GM12874 (cell line): ENCODE data around the gene CNST.

Source experiments
- TF ChIP-seq, protein P1 (sequence below): IDR thresholded peaks from 2 replicates; pipeline ENCODE4 v1.5.1; 2011; ENCODE audit warnings: low read depth, mild to moderate bottlenecking, control low read depth, low read length, moderate library complexity; ENCODE audit not compliant: insufficient read depth

The CNST gene, protein sequence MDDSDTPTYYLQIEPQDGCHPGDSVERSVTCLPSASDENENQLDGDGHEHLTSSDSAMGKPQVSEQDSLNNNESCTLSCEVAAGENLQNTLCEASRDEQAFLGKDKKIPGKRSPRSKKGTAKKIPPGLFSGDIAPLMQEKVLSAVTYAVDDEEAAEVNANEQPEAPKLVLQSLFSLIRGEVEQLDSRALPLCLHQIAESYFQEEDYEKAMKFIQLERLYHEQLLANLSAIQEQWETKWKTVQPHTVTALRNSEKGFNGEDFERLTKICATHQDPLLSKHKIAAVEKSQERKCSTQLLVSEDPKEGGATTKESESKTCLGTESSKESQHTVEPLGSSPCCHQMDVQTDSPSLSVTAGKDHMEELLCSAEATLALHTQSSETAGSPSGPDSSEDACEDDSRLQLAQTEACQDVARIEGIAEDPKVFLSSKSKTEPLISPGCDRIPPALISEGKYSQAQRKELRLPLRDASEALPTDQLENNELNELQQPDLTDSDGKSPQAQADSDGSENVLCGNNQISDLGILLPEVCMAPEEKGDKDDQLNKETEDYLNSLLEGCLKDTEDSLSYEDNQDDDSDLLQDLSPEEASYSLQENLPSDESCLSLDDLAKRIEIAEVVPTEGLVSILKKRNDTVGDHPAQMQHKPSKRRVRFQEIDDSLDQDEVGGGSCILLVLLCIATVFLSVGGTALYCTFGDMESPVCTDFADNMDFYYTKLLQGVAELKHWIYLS

DNA sequence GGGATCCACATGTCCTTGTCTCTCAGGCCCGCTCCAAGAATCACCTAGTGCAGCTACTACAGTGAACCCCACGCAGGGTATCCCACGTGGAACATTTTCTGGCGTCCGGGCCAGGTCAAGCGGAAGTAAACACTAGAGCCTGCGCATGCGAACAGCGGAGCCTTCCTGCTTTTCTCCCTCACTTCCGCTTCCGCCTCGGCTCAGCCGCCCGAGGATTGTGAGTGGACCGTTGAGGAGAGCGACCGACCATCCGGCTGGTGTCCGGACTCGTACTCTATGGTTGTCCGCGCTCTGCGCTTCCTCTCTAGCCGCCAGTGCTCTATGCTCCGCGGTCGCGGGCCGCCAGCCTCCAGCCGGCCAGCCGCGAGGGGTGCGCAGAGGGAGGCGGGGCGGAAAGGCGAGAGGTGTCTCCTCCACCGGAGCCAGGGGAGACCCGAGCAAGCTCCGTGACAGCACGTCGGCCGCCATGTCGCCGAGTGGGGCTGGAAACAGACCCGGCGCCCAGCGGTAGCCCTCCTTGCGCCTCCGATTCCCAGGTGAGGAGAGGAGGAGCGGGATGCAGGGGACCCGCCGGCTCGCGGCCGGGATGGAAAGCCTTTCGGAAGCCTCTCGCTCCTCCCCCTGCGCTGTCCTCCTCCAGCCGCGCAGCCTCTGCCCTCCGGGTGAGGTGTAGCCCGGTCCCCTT lies at the start of gene CNST, which contains the start of gene TFB2M:
Gene CNST, plus strand, starts transcription at position 329 of the 685 bp plus-strand sequence. CDS start 25,107 bp downstream, outside the sequence.
Gene TFB2M, minus strand, starts transcription at position 134 of the 685 bp plus-strand sequence. Its CDS starts 123 bp downstream, at position 11.
- TF ChIP-seq, protein P1, sequence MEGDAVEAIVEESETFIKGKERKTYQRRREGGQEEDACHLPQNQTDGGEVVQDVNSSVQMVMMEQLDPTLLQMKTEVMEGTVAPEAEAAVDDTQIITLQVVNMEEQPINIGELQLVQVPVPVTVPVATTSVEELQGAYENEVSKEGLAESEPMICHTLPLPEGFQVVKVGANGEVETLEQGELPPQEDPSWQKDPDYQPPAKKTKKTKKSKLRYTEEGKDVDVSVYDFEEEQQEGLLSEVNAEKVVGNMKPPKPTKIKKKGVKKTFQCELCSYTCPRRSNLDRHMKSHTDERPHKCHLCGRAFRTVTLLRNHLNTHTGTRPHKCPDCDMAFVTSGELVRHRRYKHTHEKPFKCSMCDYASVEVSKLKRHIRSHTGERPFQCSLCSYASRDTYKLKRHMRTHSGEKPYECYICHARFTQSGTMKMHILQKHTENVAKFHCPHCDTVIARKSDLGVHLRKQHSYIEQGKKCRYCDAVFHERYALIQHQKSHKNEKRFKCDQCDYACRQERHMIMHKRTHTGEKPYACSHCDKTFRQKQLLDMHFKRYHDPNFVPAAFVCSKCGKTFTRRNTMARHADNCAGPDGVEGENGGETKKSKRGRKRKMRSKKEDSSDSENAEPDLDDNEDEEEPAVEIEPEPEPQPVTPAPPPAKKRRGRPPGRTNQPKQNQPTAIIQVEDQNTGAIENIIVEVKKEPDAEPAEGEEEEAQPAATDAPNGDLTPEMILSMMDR = no peak

DNA sequence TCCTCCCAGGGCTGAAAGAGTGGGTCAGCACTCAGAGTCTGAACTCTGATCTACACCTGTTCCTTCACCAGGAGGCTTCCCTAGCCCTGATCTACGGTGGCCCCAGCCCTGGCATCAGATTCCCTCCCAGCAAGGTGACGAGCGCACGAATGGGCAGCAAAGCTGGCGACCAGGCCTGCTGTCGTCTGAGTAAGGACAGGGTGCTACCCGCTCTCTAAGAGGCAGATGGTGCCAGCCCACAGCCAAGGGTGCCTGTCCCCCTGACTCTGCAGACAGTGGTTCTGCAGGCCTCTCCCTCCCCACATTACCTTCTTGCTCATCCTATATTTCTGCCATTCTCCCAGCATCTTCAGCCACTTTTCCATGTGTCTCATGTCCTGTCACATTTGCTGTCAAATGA lies 48.9 kb upstream of the CNST start:
- TF ChIP-seq, protein P1 = no peak

DNA sequence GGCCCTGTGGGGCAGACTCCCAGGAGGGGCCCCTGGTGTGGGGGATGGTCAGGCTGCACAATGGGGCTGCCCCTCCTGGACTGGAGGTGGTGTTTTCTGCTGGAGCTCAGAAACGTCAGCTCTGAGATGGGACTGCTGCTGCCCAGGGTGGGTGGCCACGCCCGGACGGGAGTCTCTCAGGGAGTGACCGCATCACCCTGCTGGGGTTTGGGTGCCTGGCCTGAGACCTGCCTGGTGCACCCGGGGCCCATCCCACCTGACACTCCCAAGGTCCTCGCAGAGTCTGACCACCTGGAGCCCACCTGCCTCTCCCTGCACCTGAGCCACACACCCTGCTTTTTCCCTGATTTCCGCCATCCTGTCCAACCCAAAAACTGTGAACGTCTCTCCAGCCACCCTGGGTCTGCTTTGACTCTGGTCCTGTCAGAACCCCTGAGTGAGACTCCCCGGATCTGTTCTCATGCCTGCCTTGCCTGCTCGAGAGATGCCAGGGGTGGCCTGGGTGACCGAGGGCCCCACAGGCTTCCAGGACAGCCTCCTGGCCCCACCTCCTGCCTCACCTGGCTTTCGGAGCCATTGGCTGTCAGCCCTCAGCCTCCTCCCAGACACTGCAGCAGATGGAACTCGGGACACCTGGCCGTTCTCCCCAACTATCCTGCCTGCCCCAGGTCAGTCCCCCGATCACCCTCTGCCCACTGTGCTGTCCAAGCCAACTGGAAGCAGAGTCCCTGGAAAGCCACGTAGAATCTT lies 47.6 kb upstream of the CNST start:
- TF ChIP-seq, protein P1 = no peak

DNA sequence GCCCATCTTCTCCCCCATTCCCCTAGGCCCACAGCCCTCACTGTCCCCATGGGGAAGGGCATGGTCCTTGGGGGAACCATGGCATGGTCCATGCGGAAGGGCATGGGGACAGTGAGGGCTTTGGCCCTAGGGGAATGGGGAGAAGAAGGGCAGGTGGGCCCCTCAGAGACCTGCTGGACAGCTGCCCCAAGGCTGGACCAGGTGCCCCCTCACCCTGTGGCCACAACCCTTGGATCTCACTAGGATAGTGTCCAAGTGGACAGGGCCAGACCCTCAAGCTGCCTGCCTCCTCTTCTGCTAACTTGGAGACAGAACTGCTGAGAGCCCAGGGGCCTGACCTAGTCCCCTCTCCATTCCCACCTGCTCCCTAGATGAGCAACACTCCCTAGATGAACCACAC lies 46.7 kb upstream of the CNST start:
- TF ChIP-seq, protein P1 = no peak

DNA sequence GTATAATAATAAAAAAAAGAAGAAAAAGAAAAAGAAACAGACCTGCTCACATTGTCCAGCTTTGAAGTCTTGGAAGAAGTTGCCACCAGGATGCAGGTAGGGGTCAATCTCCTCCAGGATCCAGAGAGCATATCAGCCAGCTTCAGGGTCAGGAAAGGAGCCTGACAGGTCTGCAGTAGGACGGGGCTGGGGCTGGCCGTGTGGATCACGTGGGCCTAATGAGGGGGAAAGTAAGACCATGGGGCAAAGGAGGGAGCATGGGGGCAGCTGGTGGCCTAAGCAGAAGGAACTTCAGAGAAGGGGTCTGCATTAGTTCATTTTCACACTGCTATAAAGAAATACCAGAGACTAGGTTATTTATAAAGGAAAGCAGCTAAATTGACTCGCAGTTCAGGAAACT lies 39.9 kb upstream of the CNST start:
- TF ChIP-seq, protein P1 = no peak

DNA sequence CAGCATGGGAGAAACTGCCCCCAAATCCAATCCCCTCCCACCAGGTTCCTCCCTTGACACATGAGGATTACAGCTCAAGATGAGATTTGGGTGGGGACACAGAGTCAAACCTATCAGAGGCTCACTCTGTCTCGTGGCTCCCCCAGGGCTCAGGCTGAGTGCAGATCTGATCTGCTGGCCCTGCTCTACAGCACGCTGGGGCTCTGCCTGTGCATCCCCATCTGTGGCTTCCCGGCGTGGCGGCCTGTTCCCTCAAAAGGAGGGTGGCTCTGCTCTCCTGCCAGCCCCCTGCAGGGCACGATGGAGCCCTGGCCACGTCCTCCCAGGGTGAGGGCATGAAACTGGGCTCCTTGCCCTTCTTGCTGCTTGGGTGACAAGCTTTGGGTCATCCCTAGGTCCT lies 39.3 kb upstream of the CNST start:
- TF ChIP-seq, protein P1 = no peak
